ENCODE data around the gene KCNQ5.

DNA sequence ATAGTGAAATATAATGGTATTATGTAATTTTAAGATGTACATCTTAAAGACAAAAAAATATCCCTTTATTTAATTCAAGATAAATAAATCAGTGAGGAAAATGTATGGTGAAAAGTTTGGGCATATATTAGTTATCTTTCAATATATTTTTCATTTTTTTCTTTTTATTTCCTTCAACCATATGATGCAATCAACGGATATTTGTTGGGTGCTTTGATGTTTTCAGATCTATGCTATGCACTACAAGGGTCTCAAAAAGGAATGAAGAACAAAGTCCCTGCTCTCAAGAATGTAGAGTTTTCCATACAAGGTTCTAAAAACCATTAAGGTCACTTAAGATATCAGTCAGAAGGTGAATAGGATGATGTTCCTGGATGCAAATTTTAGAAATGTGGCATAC is 345.5 kb downstream of the KCNQ5 start:
- TF ChIP-seq, protein P1, sequence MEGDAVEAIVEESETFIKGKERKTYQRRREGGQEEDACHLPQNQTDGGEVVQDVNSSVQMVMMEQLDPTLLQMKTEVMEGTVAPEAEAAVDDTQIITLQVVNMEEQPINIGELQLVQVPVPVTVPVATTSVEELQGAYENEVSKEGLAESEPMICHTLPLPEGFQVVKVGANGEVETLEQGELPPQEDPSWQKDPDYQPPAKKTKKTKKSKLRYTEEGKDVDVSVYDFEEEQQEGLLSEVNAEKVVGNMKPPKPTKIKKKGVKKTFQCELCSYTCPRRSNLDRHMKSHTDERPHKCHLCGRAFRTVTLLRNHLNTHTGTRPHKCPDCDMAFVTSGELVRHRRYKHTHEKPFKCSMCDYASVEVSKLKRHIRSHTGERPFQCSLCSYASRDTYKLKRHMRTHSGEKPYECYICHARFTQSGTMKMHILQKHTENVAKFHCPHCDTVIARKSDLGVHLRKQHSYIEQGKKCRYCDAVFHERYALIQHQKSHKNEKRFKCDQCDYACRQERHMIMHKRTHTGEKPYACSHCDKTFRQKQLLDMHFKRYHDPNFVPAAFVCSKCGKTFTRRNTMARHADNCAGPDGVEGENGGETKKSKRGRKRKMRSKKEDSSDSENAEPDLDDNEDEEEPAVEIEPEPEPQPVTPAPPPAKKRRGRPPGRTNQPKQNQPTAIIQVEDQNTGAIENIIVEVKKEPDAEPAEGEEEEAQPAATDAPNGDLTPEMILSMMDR (IDR thresholded peaks at IDR 0.05), result no peak
- no peak for TF ChIP-seq POLR2A (IDR thresholded peaks at IDR 0.05)
